RWPE1 (cell line): ENCODE measurements around the gene PKP4.

Experiments used
- CTCF ChIA-PET: fragments of 350-600 bp; sonication (Branson Sonifier 250); formaldehyde crosslinking; extraction: SDS; loops from one replicate; lab custom pipeline; 2021; lab: Yijun Ruan, JAX
- POLR2A ChIA-PET: fragments of 400-600 bp; formaldehyde crosslinking; extraction: SDS; loops from one replicate; lab custom pipeline; 2020; ENCODE audit warnings: antibody characterized with exemption; ENCODE audit not compliant: low non-redundant PET; lab: Yijun Ruan, JAX
- DNase-seq: peaks from one replicate; pipeline ENCODE4 v3.0.0; 2012; ENCODE audit warnings: low spot score
- H3K27ac ChIP-seq: fragments of 450-650 bp; 2 replicates; pipeline ENCODE4 v1.5.1; 2017
- TF ChIP-seq, protein P1 (sequence below): fragments of 450-650 bp; conservative IDR thresholded peaks from 2 replicates; pipeline ENCODE4 v1.5.1; 2017; ENCODE audit warnings: low read depth, mild to moderate bottlenecking

The PKP4 gene

DNA sequence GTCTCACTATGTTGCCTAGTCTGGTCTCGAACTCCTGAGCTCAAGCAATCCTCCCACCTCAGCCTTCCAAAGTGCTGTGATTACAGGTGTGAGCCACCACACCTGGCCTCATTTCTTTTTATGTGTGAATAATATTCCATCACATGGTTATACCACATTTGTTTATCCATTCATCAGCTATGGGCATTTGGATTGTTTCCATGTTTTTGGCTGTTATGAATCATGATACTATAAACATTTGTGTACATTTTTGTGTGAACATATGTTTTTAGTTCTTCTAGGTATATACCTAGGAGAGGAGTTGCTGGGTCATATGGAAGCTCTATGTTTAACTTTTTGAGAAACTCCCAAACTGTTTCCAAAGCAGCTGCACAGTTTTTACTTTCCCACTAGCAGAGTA is 24.4 kb downstream of the PKP4 start:
- TF ChIP-seq, protein P1, sequence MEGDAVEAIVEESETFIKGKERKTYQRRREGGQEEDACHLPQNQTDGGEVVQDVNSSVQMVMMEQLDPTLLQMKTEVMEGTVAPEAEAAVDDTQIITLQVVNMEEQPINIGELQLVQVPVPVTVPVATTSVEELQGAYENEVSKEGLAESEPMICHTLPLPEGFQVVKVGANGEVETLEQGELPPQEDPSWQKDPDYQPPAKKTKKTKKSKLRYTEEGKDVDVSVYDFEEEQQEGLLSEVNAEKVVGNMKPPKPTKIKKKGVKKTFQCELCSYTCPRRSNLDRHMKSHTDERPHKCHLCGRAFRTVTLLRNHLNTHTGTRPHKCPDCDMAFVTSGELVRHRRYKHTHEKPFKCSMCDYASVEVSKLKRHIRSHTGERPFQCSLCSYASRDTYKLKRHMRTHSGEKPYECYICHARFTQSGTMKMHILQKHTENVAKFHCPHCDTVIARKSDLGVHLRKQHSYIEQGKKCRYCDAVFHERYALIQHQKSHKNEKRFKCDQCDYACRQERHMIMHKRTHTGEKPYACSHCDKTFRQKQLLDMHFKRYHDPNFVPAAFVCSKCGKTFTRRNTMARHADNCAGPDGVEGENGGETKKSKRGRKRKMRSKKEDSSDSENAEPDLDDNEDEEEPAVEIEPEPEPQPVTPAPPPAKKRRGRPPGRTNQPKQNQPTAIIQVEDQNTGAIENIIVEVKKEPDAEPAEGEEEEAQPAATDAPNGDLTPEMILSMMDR = no peak
- POLR2A ChIA-PET = no interaction called here
- CTCF ChIA-PET = no interaction called here

DNA sequence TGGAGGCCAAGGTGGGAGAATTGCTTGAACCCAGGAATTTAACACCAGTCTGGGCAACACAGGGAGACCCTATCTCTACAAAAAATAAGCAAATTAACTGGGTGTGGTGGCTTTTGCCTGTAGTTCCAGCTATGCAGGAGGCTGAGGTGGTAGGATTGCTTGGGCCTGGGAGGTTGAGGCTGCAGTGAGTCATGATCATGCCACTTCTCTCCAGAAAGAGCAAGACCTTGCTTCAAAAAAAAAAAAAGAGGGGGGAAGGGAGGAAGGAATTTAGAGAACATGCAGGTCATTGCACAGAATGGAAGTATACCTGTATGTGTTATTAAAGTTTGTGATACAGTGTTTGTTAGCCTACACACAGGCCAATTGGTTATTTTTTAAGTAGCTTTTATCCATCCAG is 25.8 kb downstream of the PKP4 start:
- DNase-seq = no peak
- POLR2A ChIA-PET = no interaction called here
- CTCF ChIA-PET = no interaction called here
- TF ChIP-seq, protein P1 = no peak
- H3K27ac ChIP-seq = no peak overlapping the region

More for the DNA sequence above, 24.4 kb downstream of the PKP4 start:
- no peak overlapping the region for H3K27ac ChIP-seq
- no peak for DNase-seq

DNA sequence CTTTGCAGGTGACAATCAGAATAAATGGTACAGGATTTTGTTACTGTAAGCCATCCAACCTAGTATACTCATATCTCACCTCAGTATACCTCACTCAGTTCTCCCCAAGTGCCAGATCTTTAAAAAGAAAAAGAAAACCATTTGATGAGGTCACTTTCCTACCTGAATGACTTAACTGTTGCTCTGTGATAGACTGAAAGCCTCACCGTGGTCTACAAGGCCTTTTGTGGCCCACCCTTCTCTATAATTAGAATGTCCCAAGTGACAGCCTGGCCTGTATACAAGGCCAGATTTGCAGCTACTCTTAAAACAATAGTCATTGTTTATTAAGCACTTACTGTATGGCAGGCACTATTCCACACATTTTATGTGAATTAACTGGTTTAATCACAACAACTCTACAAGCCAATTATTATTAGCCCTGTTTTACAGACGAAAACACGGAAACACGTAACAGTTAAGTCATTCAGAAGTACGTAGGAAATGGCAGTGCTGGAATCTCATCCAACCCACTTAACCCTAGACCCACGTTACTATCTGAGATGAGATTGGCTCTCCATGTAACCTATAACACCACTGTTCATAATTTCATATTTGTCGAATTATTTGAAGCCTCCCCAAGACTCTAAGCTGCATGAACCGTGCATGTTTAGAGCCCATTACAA is 28.3 kb downstream of the PKP4 start:
- ChIA-PET CTCF (interaction anchor here (1.5 kb wide), 1 partner anchor 11 kb away, joined by 3 read pairs; no protein-coding TSS in a partner anchor), POLR2A (no interaction called here)
- TF ChIP-seq, protein P1 = no peak
- no peak for DNase-seq
- no peak overlapping the region for H3K27ac ChIP-seq

DNA sequence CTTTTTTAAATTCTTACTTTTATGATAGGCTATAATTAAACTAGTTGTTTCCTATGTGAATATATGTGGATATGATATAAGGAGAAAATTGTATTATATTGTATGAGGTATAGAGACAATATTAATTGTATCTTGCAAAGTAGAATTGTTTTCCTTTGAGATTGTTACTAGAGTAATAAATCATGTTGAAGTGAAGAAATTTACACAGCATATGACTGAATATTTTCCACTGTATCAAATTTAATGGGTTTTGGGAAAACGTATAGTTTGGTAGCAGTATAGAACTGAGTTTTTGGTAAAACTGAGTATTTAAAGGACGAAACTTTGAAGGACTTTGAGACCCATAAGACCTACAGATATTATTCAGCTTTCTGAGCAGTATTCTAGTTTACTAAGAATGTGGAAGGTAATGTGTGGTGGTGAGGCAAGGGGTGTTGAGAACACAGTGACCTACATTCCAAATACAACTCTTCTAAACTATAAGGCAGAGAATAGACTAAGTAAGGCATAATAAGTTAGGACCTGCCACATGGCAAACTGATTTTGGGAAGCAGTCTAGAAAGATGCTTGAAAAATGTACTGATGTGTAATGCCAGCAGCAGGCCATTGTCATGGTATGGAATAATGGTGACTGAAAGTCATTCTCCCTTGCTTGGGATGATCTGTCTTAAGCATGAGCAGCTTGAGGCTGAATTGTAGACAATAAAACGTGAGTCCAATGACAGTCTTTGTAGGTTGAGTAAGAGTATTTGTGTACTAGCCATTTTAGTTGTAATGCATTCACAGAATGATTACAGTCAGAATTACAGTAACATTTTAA is 29.6 kb downstream of the PKP4 start:
- ChIA-PET POLR2A (no interaction called here), CTCF (interaction anchor here (1.5 kb wide), 1 partner anchor 13 kb away, joined by 3 read pairs; no protein-coding TSS in a partner anchor)
- no peak overlapping the region for H3K27ac ChIP-seq
- DNase-seq = no peak
- TF ChIP-seq, protein P1 = no peak

DNA sequence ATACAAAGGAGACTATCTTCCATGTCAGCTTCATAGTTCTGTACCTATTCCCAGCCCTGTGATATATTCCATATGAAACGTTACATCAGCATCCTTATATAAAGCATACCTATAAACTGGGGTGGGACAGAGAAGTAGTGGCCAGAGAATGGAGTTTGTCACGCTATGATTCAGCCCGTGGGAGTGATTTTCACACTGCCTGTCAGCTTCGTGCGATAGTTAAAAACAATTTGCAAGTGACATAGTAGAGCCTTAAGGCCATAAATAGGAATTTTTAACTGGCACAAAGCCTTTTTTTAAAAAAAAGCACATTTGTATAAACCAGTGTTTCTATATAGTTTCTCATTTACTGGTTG is 30.2 kb downstream of the PKP4 start:
- TF ChIP-seq, protein P1 = no peak
- DNase-seq = no peak
- ChIA-PET POLR2A (no interaction called here), CTCF (no interaction called here)
- no peak overlapping the region for H3K27ac ChIP-seq

DNA sequence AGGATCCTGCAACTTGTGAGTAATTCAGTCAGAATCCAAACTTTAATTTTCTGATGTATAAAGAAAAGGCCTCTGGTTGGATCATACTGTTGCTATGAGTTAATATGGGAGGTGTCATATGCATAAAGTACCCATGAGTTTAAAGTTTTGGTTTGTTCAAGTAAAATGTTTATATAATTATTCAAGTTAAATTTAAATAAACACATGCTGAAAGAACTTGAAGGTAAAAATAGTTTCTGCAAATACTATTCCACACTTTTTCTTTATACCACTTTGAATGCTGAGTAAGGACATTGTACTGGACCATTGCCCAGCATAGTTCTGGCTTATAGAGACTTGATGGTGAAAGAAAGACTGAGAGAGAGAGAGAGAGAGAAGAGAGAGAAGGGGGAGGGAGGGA is 30.7 kb downstream of the PKP4 start:
- TF ChIP-seq, protein P1 = no peak
- no peak overlapping the region for H3K27ac ChIP-seq
- no peak for DNase-seq
- ChIA-PET CTCF (no interaction called here), POLR2A (no interaction called here)
